ENCODE results near the gene TMEM33.

DNA sequence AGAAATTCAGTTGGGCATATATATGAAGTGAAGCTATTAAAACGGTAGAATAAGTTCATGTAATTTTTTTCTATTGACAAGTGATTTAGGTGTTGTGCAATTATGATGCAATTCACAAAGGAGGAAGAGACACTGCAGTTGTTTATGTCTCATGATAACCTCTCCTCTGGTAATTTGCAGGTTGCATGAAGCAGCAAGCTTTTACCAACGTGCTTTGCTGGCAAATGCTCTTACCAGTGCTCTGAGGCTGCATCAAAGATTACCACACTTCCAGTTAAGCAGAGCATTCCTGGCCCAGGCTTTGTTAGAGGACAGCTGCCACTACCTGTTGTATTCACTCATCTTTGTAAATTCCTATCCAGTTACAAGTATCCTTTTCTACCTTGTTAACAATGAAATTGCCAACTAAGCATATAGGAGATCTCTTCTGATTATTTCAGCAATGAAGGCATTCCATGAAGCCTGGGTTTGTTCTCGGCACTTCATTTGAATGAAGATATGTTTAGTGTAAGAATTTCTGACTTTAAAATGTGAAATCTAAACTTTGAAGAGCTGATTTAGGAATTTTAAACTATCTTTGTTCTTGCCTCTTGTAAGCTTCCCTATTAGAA is 3.9 kb downstream of the TMEM33 start:
- no peak for TF ChIP-seq YY1 (IDR thresholded peaks at IDR 0.05)
- no peak for TF ChIP-seq FOXA1 (IDR thresholded peaks at IDR 0.05)
- TF ChIP-seq, protein P1, sequence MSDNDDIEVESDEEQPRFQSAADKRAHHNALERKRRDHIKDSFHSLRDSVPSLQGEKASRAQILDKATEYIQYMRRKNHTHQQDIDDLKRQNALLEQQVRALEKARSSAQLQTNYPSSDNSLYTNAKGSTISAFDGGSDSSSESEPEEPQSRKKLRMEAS (IDR thresholded peaks at IDR 0.05), result peak; percentile 83
- TF ChIP-seq, protein P2, sequence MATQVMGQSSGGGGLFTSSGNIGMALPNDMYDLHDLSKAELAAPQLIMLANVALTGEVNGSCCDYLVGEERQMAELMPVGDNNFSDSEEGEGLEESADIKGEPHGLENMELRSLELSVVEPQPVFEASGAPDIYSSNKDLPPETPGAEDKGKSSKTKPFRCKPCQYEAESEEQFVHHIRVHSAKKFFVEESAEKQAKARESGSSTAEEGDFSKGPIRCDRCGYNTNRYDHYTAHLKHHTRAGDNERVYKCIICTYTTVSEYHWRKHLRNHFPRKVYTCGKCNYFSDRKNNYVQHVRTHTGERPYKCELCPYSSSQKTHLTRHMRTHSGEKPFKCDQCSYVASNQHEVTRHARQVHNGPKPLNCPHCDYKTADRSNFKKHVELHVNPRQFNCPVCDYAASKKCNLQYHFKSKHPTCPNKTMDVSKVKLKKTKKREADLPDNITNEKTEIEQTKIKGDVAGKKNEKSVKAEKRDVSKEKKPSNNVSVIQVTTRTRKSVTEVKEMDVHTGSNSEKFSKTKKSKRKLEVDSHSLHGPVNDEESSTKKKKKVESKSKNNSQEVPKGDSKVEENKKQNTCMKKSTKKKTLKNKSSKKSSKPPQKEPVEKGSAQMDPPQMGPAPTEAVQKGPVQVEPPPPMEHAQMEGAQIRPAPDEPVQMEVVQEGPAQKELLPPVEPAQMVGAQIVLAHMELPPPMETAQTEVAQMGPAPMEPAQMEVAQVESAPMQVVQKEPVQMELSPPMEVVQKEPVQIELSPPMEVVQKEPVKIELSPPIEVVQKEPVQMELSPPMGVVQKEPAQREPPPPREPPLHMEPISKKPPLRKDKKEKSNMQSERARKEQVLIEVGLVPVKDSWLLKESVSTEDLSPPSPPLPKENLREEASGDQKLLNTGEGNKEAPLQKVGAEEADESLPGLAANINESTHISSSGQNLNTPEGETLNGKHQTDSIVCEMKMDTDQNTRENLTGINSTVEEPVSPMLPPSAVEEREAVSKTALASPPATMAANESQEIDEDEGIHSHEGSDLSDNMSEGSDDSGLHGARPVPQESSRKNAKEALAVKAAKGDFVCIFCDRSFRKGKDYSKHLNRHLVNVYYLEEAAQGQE (IDR thresholded peaks at IDR 0.05), result no peak
- TF ChIP-seq TAF1 (conservative IDR thresholded peaks at IDR 0.05), result no peak
- peak in 1 of 2 donors; percentile 69 for TF ChIP-seq GABPA (IDR thresholded peaks at IDR 0.05 in 1 of 2, conservative IDR thresholded peaks at IDR 0.05 in 1 of 2)
